Measurements from ENCODE around the gene ANTXR2. TPM values are rescaled to one million over a fixed set of nuclear protein-coding genes. Genes with fewer than 3 reads are reported as not detected.

The ANTXR2 gene
- total and polyA plus RNA-seq, 4 donors = 35.3 to 74.6 (median 41.2) TPM

GRCh38 chr4:79877511-79877910 lies 195.5 kb downstream of the ANTXR2 start:
- Histone ChIP-seq H3K27me3 (ENCODE audit: control insufficient read depth, insufficient read depth, low read length) (no peaks in the 10 kb centered on the region), H3K9me3 (ENCODE audit: control insufficient read depth, insufficient read depth, low read length) (peaks cover 4% of the 10 kb centered on the region), H3K4me1 (ENCODE audit: control insufficient read depth, insufficient read depth, low read length) (no peaks in the 10 kb centered on the region), H3K27ac (ENCODE audit: low read depth, low read length) (no peak overlapping the region), H3K4me3 (ENCODE audit: low read depth, low read length) (no peak overlapping the region), H3K36me3 (ENCODE audit: control insufficient read depth, insufficient read depth, low read length) (no peaks in the 10 kb centered on the region)
- no peak for DNase-seq (ENCODE audit: low read depth in 4 of 6, low spot score in 6 of 6)

GRCh38 chr4:79875344-79875899 lies 197.6 kb downstream of the ANTXR2 start:
- WGBS (ENCODE audit: insufficient coverage) = 76% methylated on average over 3 of the region's 4 CpGs
- Histone ChIP-seq H3K4me1 (ENCODE audit: control insufficient read depth, insufficient read depth, low read length) (no peaks in the 10 kb centered on the region), H3K36me3 (ENCODE audit: control insufficient read depth, insufficient read depth, low read length) (no peaks in the 10 kb centered on the region), H3K4me3 (ENCODE audit: low read depth, low read length) (no peak overlapping the region), H3K27ac (ENCODE audit: low read depth, low read length) (no peak overlapping the region), H3K9me3 (ENCODE audit: control insufficient read depth, insufficient read depth, low read length) (peaks cover 4% of the 10 kb centered on the region), H3K27me3 (ENCODE audit: control insufficient read depth, insufficient read depth, low read length) (no peaks in the 10 kb centered on the region)
- no peak for DNase-seq (ENCODE audit: low read depth in 4 of 6, low spot score in 6 of 6)

DNA sequence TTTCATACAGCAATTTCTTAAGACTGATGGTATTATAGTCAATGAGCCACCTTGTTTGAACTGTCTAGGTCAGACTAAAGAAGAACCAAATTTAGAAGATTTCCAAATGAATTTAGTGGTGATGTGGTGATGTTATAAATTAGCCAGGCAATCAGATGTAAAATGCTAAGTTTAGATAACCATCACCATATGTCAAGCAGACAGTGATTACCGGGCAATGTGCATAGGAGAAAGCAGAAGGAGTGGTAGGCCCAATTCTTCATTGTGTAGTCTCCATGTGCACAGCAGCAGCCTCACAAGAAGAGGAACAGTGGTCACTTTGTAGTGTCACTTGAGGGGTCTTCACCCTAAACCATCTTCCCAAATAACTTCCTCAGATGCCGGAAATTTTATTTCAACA lies 198.8 kb downstream of the ANTXR2 start:
- Histone ChIP-seq H3K36me3 (ENCODE audit: control insufficient read depth, insufficient read depth, low read length) (no peaks in the 10 kb centered on the region), H3K27ac (ENCODE audit: low read depth, low read length) (no peak overlapping the region), H3K27me3 (ENCODE audit: control insufficient read depth, insufficient read depth, low read length) (no peaks in the 10 kb centered on the region), H3K4me1 (ENCODE audit: control insufficient read depth, insufficient read depth, low read length) (no peaks in the 10 kb centered on the region), H3K9me3 (ENCODE audit: control insufficient read depth, insufficient read depth, low read length) (peaks cover 4% of the 10 kb centered on the region), H3K4me3 (ENCODE audit: low read depth, low read length) (no peak overlapping the region)
- DNase-seq (ENCODE audit: low read depth in 4 of 6, low spot score in 6 of 6) = no peak
- 100% methylated on average over 1 of the region's 2 CpGs for WGBS (ENCODE audit: insufficient coverage)

- H3K27ac ChIP-seq (ENCODE audit: low read depth, low read length) = no peak overlapping the region
- no CpG with 5 or more reads among the region's 1 CpG for WGBS (ENCODE audit: insufficient coverage)
- no peaks in the 10 kb centered on the region for H3K9me3 ChIP-seq (ENCODE audit: control insufficient read depth, insufficient read depth, low read length)
- H3K36me3 ChIP-seq (ENCODE audit: control insufficient read depth, insufficient read depth, low read length) = no peaks in the 10 kb centered on the region
- no peaks in the 10 kb centered on the region for H3K27me3 ChIP-seq (ENCODE audit: control insufficient read depth, insufficient read depth, low read length)
- H3K4me3 ChIP-seq (ENCODE audit: low read depth, low read length) = no peak overlapping the region
- peak in 1 of 6 donors; percentile 21 for DNase-seq (ENCODE audit: low read depth in 4 of 6, low spot score in 6 of 6)
- H3K4me1 ChIP-seq (ENCODE audit: control insufficient read depth, insufficient read depth, low read length) = no peaks in the 10 kb centered on the region
Observed at GRCh38 chr4:79872738-79873137, 200.3 kb downstream of the ANTXR2 start.

DNA sequence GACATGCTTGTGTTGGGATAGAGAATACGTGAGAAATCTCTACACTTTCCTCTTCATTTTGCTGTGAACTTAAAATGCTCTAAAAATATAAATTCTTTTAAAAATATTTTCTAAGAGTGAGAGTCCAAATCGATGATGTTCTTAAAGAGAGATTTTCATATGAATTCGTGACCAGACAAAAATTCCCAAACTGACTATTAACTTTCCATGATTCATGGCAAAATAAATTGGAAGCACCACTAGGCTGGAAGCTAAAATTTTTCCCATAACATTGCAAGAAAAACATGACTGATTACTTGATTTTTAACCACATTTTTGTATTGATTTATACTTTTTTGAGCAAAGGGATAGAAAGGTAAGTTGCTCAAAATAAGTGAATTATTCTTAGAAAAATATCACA lies 201.1 kb downstream of the ANTXR2 start:
- Histone ChIP-seq H3K36me3 (ENCODE audit: control insufficient read depth, insufficient read depth, low read length) (no peaks in the 10 kb centered on the region), H3K9me3 (ENCODE audit: control insufficient read depth, insufficient read depth, low read length) (no peaks in the 10 kb centered on the region), H3K4me1 (ENCODE audit: control insufficient read depth, insufficient read depth, low read length) (no peaks in the 10 kb centered on the region), H3K27ac (ENCODE audit: low read depth, low read length) (no peak overlapping the region), H3K27me3 (ENCODE audit: control insufficient read depth, insufficient read depth, low read length) (no peaks in the 10 kb centered on the region), H3K4me3 (ENCODE audit: low read depth, low read length) (no peak overlapping the region)
- no peak for DNase-seq (ENCODE audit: low read depth in 4 of 6, low spot score in 6 of 6)
- WGBS (ENCODE audit: insufficient coverage) = no CpG with 5 or more reads among the region's 3 CpGs

GRCh38 chr4:79869597-79870237 lies 203.3 kb downstream of the ANTXR2 start:
- Histone ChIP-seq H3K4me3 (ENCODE audit: low read depth, low read length) (no peak overlapping the region), H3K27ac (ENCODE audit: low read depth, low read length) (no peak overlapping the region), H3K36me3 (ENCODE audit: control insufficient read depth, insufficient read depth, low read length) (no peaks in the 10 kb centered on the region), H3K27me3 (ENCODE audit: control insufficient read depth, insufficient read depth, low read length) (no peaks in the 10 kb centered on the region), H3K4me1 (ENCODE audit: control insufficient read depth, insufficient read depth, low read length) (no peaks in the 10 kb centered on the region), H3K9me3 (ENCODE audit: control insufficient read depth, insufficient read depth, low read length) (no peaks in the 10 kb centered on the region)
- DNase-seq (ENCODE audit: low read depth in 4 of 6, low spot score in 6 of 6) = peak in 2 of 6 donors; percentile 23 to 52
- WGBS (ENCODE audit: insufficient coverage) = no CpG with 5 or more reads among the region's 4 CpGs

GRCh38 chr4:79865201-79865597 lies 207.8 kb downstream of the ANTXR2 start:
- no peaks in the 10 kb centered on the region for H3K9me3 ChIP-seq (ENCODE audit: control insufficient read depth, insufficient read depth, low read length)
- H3K4me1 ChIP-seq (ENCODE audit: control insufficient read depth, insufficient read depth, low read length) = no peaks in the 10 kb centered on the region
- peak; percentile 13 to 75 (median 44) for DNase-seq (ENCODE audit: low read depth in 4 of 6, low spot score in 6 of 6)
- H3K36me3 ChIP-seq (ENCODE audit: control insufficient read depth, insufficient read depth, low read length) = no peaks in the 10 kb centered on the region
- peak overlapping the region; percentile 3 for H3K27ac ChIP-seq (ENCODE audit: low read depth, low read length)
- H3K27me3 ChIP-seq (ENCODE audit: control insufficient read depth, insufficient read depth, low read length) = no peaks in the 10 kb centered on the region
- H3K4me3 ChIP-seq (ENCODE audit: low read depth, low read length) = no peak overlapping the region
- WGBS (ENCODE audit: insufficient coverage) = 14% methylated on average over 1 of the region's 2 CpGs

DNA sequence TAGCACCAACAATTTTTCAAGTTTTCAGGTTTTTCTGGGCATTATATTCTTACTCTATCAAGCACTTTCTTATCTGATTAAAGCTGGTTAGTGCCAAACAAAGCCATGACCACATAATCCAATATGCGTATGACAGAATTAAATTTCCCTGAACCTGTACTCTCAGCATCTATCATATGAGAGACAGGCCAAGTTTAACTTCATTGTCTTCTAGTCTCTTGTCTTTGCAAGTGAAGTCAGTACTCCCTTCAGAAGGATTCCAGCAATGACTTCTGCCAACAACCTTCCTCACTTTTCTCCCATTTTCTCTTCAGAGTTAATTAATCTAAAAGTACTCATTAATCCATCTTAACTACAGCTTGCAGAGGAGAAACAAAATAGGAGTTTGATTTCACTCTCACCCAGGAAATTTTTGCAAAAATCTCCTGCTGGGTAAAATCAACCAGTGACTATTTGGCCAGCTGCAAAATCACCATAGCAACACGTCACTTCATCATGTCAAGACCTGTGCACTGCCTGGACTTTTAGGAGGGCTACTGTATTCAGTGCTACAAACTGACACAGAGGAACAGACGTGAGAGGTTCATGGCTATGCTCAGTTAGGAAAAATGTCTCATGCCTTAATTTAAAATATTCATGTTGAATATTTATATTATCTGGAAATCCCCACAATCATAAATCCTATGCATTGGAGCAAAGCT lies 208.4 kb downstream of the ANTXR2 start:
- DNase-seq (ENCODE audit: low read depth in 4 of 6, low spot score in 6 of 6) = peak; percentile 31 to 79 (median 57)
- no peaks in the 10 kb centered on the region for H3K27me3 ChIP-seq (ENCODE audit: control insufficient read depth, insufficient read depth, low read length)
- 47% methylated on average over 2 of the region's 3 CpGs for WGBS (ENCODE audit: insufficient coverage)
- no peaks in the 10 kb centered on the region for H3K4me1 ChIP-seq (ENCODE audit: control insufficient read depth, insufficient read depth, low read length)
- H3K36me3 ChIP-seq (ENCODE audit: control insufficient read depth, insufficient read depth, low read length) = no peaks in the 10 kb centered on the region
- no peak overlapping the region for H3K27ac ChIP-seq (ENCODE audit: low read depth, low read length)
- H3K9me3 ChIP-seq (ENCODE audit: control insufficient read depth, insufficient read depth, low read length) = no peaks in the 10 kb centered on the region
- H3K4me3 ChIP-seq (ENCODE audit: low read depth, low read length) = no peak overlapping the region

DNA sequence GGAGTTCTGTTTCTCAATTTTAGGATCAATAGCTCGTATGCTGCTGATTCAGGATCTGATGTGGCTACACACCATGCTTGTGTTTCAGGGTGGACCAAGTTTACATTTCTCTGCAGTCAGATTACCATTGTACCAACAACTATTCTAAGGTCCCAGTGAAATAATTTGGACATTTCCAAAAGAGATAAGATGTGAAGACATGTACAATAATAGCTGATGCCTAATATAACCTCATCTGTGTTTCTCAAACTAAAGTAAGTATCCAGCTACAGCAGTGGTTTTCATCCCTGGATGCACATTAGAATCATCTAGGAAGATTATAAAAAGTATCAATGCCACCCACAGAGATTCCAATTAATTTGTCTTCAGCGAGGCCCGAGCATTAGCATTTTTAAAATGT lies 209.7 kb downstream of the ANTXR2 start:
- Histone ChIP-seq H3K9me3 (ENCODE audit: control insufficient read depth, insufficient read depth, low read length) (no peaks in the 10 kb centered on the region), H3K36me3 (ENCODE audit: control insufficient read depth, insufficient read depth, low read length) (no peaks in the 10 kb centered on the region), H3K4me1 (ENCODE audit: control insufficient read depth, insufficient read depth, low read length) (no peaks in the 10 kb centered on the region), H3K4me3 (ENCODE audit: low read depth, low read length) (no peak overlapping the region), H3K27ac (ENCODE audit: low read depth, low read length) (no peak overlapping the region), H3K27me3 (ENCODE audit: control insufficient read depth, insufficient read depth, low read length) (no peaks in the 10 kb centered on the region)
- WGBS (ENCODE audit: insufficient coverage) = 69% methylated on average over 2 of the region's 3 CpGs
- no peak for DNase-seq (ENCODE audit: low read depth in 4 of 6, low spot score in 6 of 6)

GRCh38 chr4:79862821-79863220 lies 210.2 kb downstream of the ANTXR2 start:
- H3K4me1 ChIP-seq (ENCODE audit: control insufficient read depth, insufficient read depth, low read length) = no peaks in the 10 kb centered on the region
- no peaks in the 10 kb centered on the region for H3K9me3 ChIP-seq (ENCODE audit: control insufficient read depth, insufficient read depth, low read length)
- no peak overlapping the region for H3K27ac ChIP-seq (ENCODE audit: low read depth, low read length)
- DNase-seq (ENCODE audit: low read depth in 4 of 6, low spot score in 6 of 6) = peak in 1 of 6 donors; percentile 35
- no peaks in the 10 kb centered on the region for H3K36me3 ChIP-seq (ENCODE audit: control insufficient read depth, insufficient read depth, low read length)
- no peaks in the 10 kb centered on the region for H3K27me3 ChIP-seq (ENCODE audit: control insufficient read depth, insufficient read depth, low read length)
- no peak overlapping the region for H3K4me3 ChIP-seq (ENCODE audit: low read depth, low read length)
- WGBS (ENCODE audit: insufficient coverage) = no CpG with 5 or more reads among the region's 3 CpGs

Measured in spinal cord (tissue), 10 donors.